Fibroblast of lung (primary cell): Measurements from ENCODE around the gene ARMH1. TPM values are rescaled to one million over a fixed set of nuclear protein-coding genes. Genes with fewer than 3 reads are reported as not detected.
A peak's percentile ranks its signal among the peaks of the same experiment; 100 is the strongest.

ENCODE experiments used
- DNase-seq, 2 donors: peaks; one replicate each; pipeline versions ENCODE4 v3.0.0 to v3.0.0-alpha.2; 2010; ENCODE audit warnings: low read depth in 2 of 2
- H2AFZ ChIP-seq: 2 replicates; pipeline ENCODE4 v1.5.1; 2012; ENCODE audit warnings: low read length, control low read depth, inconsistent platforms
- H3K27ac ChIP-seq: 2 replicates; pipeline ENCODE4 v1.5.1; 2011; ENCODE audit warnings: low read length, control low read depth; ENCODE audit not compliant: insufficient read depth
- H3K27me3 ChIP-seq: 2 replicates; pipeline ENCODE4 v1.5.1; 2011; ENCODE audit warnings: mild to moderate bottlenecking, low read length; ENCODE audit not compliant: control insufficient read depth, insufficient read depth
- H3K36me3 ChIP-seq: 2 replicates; pipeline ENCODE4 v1.5.1; 2011; ENCODE audit warnings: low read length; ENCODE audit not compliant: control insufficient read depth, insufficient read depth
- H3K4me1 ChIP-seq: 2 replicates; pipeline ENCODE4 v1.5.1; 2011; ENCODE audit warnings: low read length; ENCODE audit not compliant: control insufficient read depth, insufficient read depth; ENCODE audit errors: extremely low read depth
- H3K4me2 ChIP-seq: 2 replicates; pipeline ENCODE4 v1.5.1; 2011; ENCODE audit warnings: low read length, control low read depth; ENCODE audit not compliant: insufficient read depth; ENCODE audit errors: extremely low read depth
- H3K4me3 ChIP-seq, 4 experiments: fragments of 200-600 bp in 1 of 4; sonication (generic) in 1 of 4; replicated peaks in 1 of 4; 2 replicates each; pipeline ENCODE4 v1.5.1; 2011 to 2016; ENCODE audit warnings: low read length in 4 of 4, low read depth in 3 of 4, mild to moderate bottlenecking in 3 of 4, control low read depth in 2 of 4, inconsistent platforms in 1 of 4, mixed read lengths in 1 of 4; ENCODE audit not compliant: insufficient read depth in 1 of 4; ENCODE audit errors: control extremely low read depth in 1 of 4
- H3K79me2 ChIP-seq: 2 replicates; pipeline ENCODE4 v1.5.1; 2012; ENCODE audit warnings: mild to moderate bottlenecking, low read length, inconsistent platforms; ENCODE audit not compliant: control insufficient read depth, insufficient read depth
- H3K9ac ChIP-seq: 2 replicates; pipeline ENCODE4 v1.5.1; 2011; ENCODE audit warnings: mild to moderate bottlenecking, low read length, control low read depth; ENCODE audit not compliant: insufficient read depth
- H3K9me3 ChIP-seq: 2 replicates; pipeline ENCODE4 v1.5.1; 2012; ENCODE audit warnings: low read depth, low read length; ENCODE audit not compliant: control insufficient read depth, insufficient read depth
- H4K20me1 ChIP-seq: 2 replicates; pipeline ENCODE4 v1.5.1; 2011; ENCODE audit warnings: low read length; ENCODE audit not compliant: control insufficient read depth, insufficient read depth; ENCODE audit errors: extremely low read depth
- CTCF ChIP-seq, 2 donors: IDR thresholded peaks in 1 of 2; conservative IDR thresholded peaks in 1 of 2; 1 replicate in 1 of 2; 2 replicates in 1 of 2; pipeline ENCODE4 v1.5.1; 2011 to 2012; ENCODE audit warnings: low read length in 2 of 2, control low read depth in 1 of 2, inconsistent platforms in 1 of 2, low read depth in 1 of 2, mild to moderate bottlenecking in 1 of 2
- EZH2 ChIP-seq: IDR thresholded peaks from 2 replicates; pipeline ENCODE4 v1.5.1; 2012; ENCODE audit warnings: low read length, control low read depth, mild to moderate bottlenecking; ENCODE audit errors: missing control alignments
- polyA plus RNA-seq, 2 donors: library from polyadenylated mRNA; depleted of rRNA in 1 of 2; stranded (reverse) in 1 of 2; unstranded in 1 of 2; fragments of >200 nt; gene quantifications; 2 replicates each; pipeline ENCODE4 v1.2.1, GENCODE V29; 2011 to 2012; ENCODE audit warnings: missing spikeins in 1 of 2
- total RNA-seq: library from RNA; depleted of rRNA; stranded (reverse); fragments of >200 nt; gene quantifications from 2 replicates; pipeline ENCODE4 v1.2.1, GENCODE V29; 2014

The ARMH1 gene
- total and polyA plus RNA-seq, 2 donors (not counting 1 experiment from before 2014, with no cell fraction given): 2.4 to 6.4 TPM

GRCh38 chr1:44693900-44694299 is 19.4 kb downstream of the ARMH1 start:
- no peaks in the 10 kb centered on the region for H4K20me1 ChIP-seq
- H3K4me1 ChIP-seq: no peaks in the 10 kb centered on the region
- H3K36me3 ChIP-seq: no peaks in the 10 kb centered on the region
- TF ChIP-seq CTCF (conservative IDR thresholded peaks at IDR 0.05 in 1 of 2, IDR thresholded peaks at IDR 0.05 in 1 of 2; ENCODE audit: low read depth in 1 of 2, low read length in 2 of 2): no peak
- TF ChIP-seq EZH2: no peak
- peak in 1 of 2 donors; percentile 18 for DNase-seq
- no peaks in the 10 kb centered on the region for H3K27me3 ChIP-seq
- no peak overlapping the region for H3K4me3 ChIP-seq
- H3K9me3 ChIP-seq: no peaks in the 10 kb centered on the region
- H3K27ac ChIP-seq: no peak overlapping the region
- H2AFZ ChIP-seq: no peak overlapping the region
- no peak overlapping the region for H3K9ac ChIP-seq
- H3K79me2 ChIP-seq: no peaks in the 10 kb centered on the region
- H3K4me2 ChIP-seq: no peak overlapping the region

- Histone ChIP-seq H3K36me3 (no peaks in the 10 kb centered on the region), H4K20me1 (no peaks in the 10 kb centered on the region), H2AFZ (no peak overlapping the region), H3K9me3 (no peaks in the 10 kb centered on the region), H3K4me2 (no peak overlapping the region), H3K9ac (no peak overlapping the region), H3K79me2 (no peaks in the 10 kb centered on the region), H3K4me1 (no peaks in the 10 kb centered on the region), H3K27me3 (no peaks in the 10 kb centered on the region), H3K27ac (no peak overlapping the region), H3K4me3 (no peak overlapping the region)
- TF ChIP-seq EZH2: no peak
- TF ChIP-seq CTCF (conservative IDR thresholded peaks at IDR 0.05 in 1 of 2, IDR thresholded peaks at IDR 0.05 in 1 of 2; ENCODE audit: low read depth in 1 of 2, low read length in 2 of 2): no peak
- DNase-seq: no peak
Measured at GRCh38 chr1:44694863-44695478, 20.5 kb downstream of the ARMH1 start.

- TF ChIP-seq EZH2 (no peak), CTCF (conservative IDR thresholded peaks at IDR 0.05 in 1 of 2, IDR thresholded peaks at IDR 0.05 in 1 of 2; ENCODE audit: low read depth in 1 of 2, low read length in 2 of 2) (no peak)
- no peak overlapping the region for H2AFZ ChIP-seq
Measured at GRCh38 chr1:44695671-44696070, 21.2 kb downstream of the ARMH1 start.

More at GRCh38 chr1:44695671-44696070, 21.2 kb downstream of the ARMH1 start:
- Histone ChIP-seq H3K4me2 (no peak overlapping the region), H3K79me2 (no peaks in the 10 kb centered on the region), H3K27ac (no peak overlapping the region), H3K9me3 (no peaks in the 10 kb centered on the region), H3K27me3 (no peaks in the 10 kb centered on the region), H3K9ac (no peak overlapping the region), H4K20me1 (no peaks in the 10 kb centered on the region), H3K4me3 (no peak overlapping the region), H3K4me1 (no peaks in the 10 kb centered on the region), H3K36me3 (no peaks in the 10 kb centered on the region)
- no peak for DNase-seq
